Keratinocyte (primary cell): ENCODE results near the gene OR2F1. TPM values are rescaled to one million over a fixed set of nuclear protein-coding genes. Genes with fewer than 3 reads are reported as not detected.

Experiments used
- DNase-seq: peaks from one replicate; pipeline ENCODE4 v3.0.0-alpha.2; 2011; ENCODE audit warnings: low read depth, missing footprints, low spot score
- FAIRE-seq: peaks from 2 replicates; lab custom pipeline; 2011; peaks lifted over from hg19 to GRCh38; lab: Jason Lieb, UNC
- H2AFZ ChIP-seq: 2 replicates; pipeline ENCODE4 v1.6.0; 2012; ENCODE audit warnings: low read length, control low read depth, inconsistent platforms; ENCODE audit not compliant: control insufficient read depth
- H3K27ac ChIP-seq: 2 replicates; pipeline ENCODE4 v1.5.1; 2011; ENCODE audit warnings: low read length; ENCODE audit not compliant: control insufficient read depth, insufficient read depth
- H3K27me3 ChIP-seq: 3 replicates; pipeline ENCODE4 v1.6.0; 2011; ENCODE audit warnings: low read length; ENCODE audit not compliant: control insufficient read depth, insufficient read depth; ENCODE audit errors: extremely low read depth
- H3K36me3 ChIP-seq, 2 experiments: 2 replicates in 1 of 2; 3 replicates in 1 of 2; pipeline ENCODE4 v1.5.1; 2011; ENCODE audit warnings: low read length in 2 of 2, mild to moderate bottlenecking in 1 of 2; ENCODE audit not compliant: control insufficient read depth in 2 of 2, insufficient read depth in 2 of 2; ENCODE audit errors: extremely low read depth in 1 of 2
- H3K4me1 ChIP-seq: 3 replicates; pipeline ENCODE4 v1.5.1; 2011; ENCODE audit warnings: low read length; ENCODE audit not compliant: control insufficient read depth, insufficient read depth; ENCODE audit errors: extremely low read depth
- H3K4me2 ChIP-seq: 3 replicates; pipeline ENCODE4 v1.6.0; 2011; ENCODE audit warnings: low read depth, low read length; ENCODE audit not compliant: control insufficient read depth, insufficient read depth; ENCODE audit errors: extremely low read depth
- H3K4me3 ChIP-seq, 3 experiments: fragments of 200-600 bp in 1 of 3; sonication (generic) in 1 of 3; 2 replicates in 2 of 3; 3 replicates in 1 of 3; pipeline ENCODE4 v1.5.1; 2011 to 2016; ENCODE audit warnings: low read length in 3 of 3, mild to moderate bottlenecking in 3 of 3, control low read depth in 2 of 3, inconsistent platforms in 1 of 3, low read depth in 1 of 3, mixed read lengths in 1 of 3, mixed run types in 1 of 3, moderate library complexity in 1 of 3; ENCODE audit not compliant: control insufficient read depth in 2 of 3, insufficient read depth in 2 of 3; ENCODE audit errors: extremely low read depth in 1 of 3
- H3K79me2 ChIP-seq: 2 replicates; pipeline ENCODE4 v1.6.0; 2012; ENCODE audit warnings: low read length; ENCODE audit not compliant: control insufficient read depth, insufficient read depth
- H3K9ac ChIP-seq: 3 replicates; pipeline ENCODE4 v1.6.0; 2011; ENCODE audit warnings: low read length; ENCODE audit not compliant: control insufficient read depth, insufficient read depth; ENCODE audit errors: extremely low read depth
- H3K9me1 ChIP-seq: 3 replicates; pipeline ENCODE4 v1.6.0; 2011; ENCODE audit warnings: low read length; ENCODE audit not compliant: control insufficient read depth, insufficient read depth; ENCODE audit errors: extremely low read depth
- H3K9me3 ChIP-seq: 2 replicates; pipeline ENCODE4 v1.5.1; 2012; ENCODE audit warnings: low read depth, low read length; ENCODE audit not compliant: control insufficient read depth
- H4K20me1 ChIP-seq: 3 replicates; pipeline ENCODE4 v1.6.0; 2011; ENCODE audit warnings: low read length; ENCODE audit not compliant: control insufficient read depth, insufficient read depth; ENCODE audit errors: extremely low read depth
- EZH2 ChIP-seq: IDR thresholded peaks from one replicate; pipeline ENCODE4 v1.6.1; 2012; ENCODE audit warnings: inconsistent platforms, mild to moderate bottlenecking, low read length, moderate library complexity
- dilution Hi-C: fragments of 300-500 bp; cut with MboI; formaldehyde crosslinking; loops from one replicate; pipeline ENCODE4 v1.7.0; 2020; ENCODE audit warnings: low sequenced_read_pairs; ENCODE audit not compliant: extremely low pct_ligation_motif_present
- polyA plus RNA-seq, 5 experiments: library from polyadenylated mRNA; depleted of rRNA in 3 of 5; stranded (reverse) in 3 of 5; stranded (forward) in 1 of 5; unstranded in 1 of 5; fragments of >200 nt; gene quantifications; 1 replicate in 1 of 5; 2 replicates in 3 of 5; 3 replicates in 1 of 5; pipeline versions ENCODE4 v1.2.1 to v1.2.3, GENCODE V29; 2011 to 2012; ENCODE audit warnings: missing spikeins in 2 of 5, low read depth in 1 of 5, low replicate concordance in 1 of 5
- TF ChIP-seq, protein P1 (sequence below), 3 experiments: IDR thresholded peaks in 1 of 3; conservative IDR thresholded peaks in 1 of 3; optimal IDR thresholded peaks in 1 of 3; 2 replicates in 2 of 3; 3 replicates in 1 of 3; pipeline versions ENCODE3 to v1.5.1; 2011; ENCODE audit warnings: low read length in 3 of 3, mild to moderate bottlenecking in 3 of 3, moderate library complexity in 2 of 3, control low read depth in 1 of 3, inconsistent platforms in 1 of 3; ENCODE audit not compliant: insufficient read depth in 2 of 3; ENCODE audit errors: extremely low read depth in 1 of 3

OR2F1 gene
- polyA plus RNA-seq, 1 donor (not counting 4 experiments of a cell fraction or from before 2014, with no cell fraction given) = not detected

DNA sequence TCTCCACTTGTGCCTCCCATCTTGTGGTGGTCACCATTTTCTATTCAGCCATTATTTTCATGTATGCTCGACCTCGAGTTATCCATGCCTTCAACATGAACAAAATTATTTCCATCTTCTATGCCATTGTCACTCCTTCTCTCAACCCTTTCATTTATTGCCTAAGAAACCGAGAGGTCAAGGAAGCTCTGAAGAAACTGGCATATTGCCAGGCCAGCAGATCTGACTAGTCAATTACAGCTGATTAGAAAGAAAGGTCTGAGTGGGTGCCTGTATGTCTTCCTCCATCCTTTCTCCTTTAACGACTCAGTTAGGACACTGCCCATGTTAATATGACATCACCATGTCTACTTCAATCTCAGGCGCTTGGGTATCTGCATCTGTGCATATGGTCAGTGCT lies 50.1 kb downstream of the OR2F1 start:
- Histone ChIP-seq H3K9me3 (no peaks in the 10 kb centered on the region), H4K20me1 (no peaks in the 10 kb centered on the region), H3K9me1 (no peaks in the 10 kb centered on the region), H3K27me3 (no peaks in the 10 kb centered on the region), H3K79me2 (no peaks in the 10 kb centered on the region), H3K36me3 (no peaks in the 10 kb centered on the region), H2AFZ (no peak overlapping the region), H3K4me3 (no peak overlapping the region), H3K27ac (no peak overlapping the region), H3K4me1 (no peaks in the 10 kb centered on the region), H3K4me2 (no peak overlapping the region), H3K9ac (no peak overlapping the region)
- no peak for FAIRE-seq
- TF ChIP-seq EZH2 = no peak
- TF ChIP-seq, protein P1, sequence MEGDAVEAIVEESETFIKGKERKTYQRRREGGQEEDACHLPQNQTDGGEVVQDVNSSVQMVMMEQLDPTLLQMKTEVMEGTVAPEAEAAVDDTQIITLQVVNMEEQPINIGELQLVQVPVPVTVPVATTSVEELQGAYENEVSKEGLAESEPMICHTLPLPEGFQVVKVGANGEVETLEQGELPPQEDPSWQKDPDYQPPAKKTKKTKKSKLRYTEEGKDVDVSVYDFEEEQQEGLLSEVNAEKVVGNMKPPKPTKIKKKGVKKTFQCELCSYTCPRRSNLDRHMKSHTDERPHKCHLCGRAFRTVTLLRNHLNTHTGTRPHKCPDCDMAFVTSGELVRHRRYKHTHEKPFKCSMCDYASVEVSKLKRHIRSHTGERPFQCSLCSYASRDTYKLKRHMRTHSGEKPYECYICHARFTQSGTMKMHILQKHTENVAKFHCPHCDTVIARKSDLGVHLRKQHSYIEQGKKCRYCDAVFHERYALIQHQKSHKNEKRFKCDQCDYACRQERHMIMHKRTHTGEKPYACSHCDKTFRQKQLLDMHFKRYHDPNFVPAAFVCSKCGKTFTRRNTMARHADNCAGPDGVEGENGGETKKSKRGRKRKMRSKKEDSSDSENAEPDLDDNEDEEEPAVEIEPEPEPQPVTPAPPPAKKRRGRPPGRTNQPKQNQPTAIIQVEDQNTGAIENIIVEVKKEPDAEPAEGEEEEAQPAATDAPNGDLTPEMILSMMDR (optimal IDR thresholded peaks at IDR 0.05 in 1 of 3, IDR thresholded peaks at IDR 0.05 in 1 of 3, conservative IDR thresholded peaks at IDR 0.05 in 1 of 3; ENCODE audit: extremely low read depth in 1 of 3, insufficient read depth in 2 of 3, low read length in 3 of 3) = no peak
- dilution Hi-C loops = no loop called here
- no peak for DNase-seq

DNA sequence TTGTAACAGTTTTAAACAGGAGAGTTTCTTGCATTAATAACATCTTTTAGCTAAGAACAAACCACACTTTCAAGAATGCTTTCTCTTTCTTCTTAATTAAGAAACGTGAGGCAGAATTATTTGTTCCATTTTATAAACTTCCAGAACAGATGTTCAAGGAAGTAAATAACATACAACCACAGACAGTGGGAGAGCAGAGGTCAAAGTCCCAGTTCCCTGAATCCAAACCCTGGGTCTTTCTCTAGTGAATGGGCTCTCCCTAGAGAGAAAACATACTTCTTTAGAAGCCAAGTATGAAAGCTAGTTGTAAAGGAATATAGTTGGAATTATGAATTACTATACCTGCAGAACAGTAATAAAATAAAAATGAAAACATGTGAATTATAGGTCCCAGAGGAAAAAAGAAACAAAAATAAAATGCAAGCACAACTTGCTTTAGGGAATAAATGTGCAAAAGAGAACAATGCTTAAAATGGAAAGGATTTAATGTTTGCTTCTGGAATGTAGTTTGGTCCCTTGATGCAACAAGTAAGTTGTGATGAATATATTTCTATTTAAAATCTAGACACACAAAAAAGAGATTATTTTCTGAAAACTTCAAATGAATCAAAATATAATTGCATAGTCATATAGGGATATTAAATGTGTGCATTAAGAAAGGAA lies 51.5 kb downstream of the OR2F1 start:
- FAIRE-seq (no peak), DNase-seq (no peak)
- H3K4me2 ChIP-seq = no peak overlapping the region
- no peaks in the 10 kb centered on the region for H3K9me1 ChIP-seq
- H3K4me1 ChIP-seq = no peaks in the 10 kb centered on the region
- TF ChIP-seq EZH2 = no peak
- TF ChIP-seq, protein P1 (optimal IDR thresholded peaks at IDR 0.05 in 1 of 3, IDR thresholded peaks at IDR 0.05 in 1 of 3, conservative IDR thresholded peaks at IDR 0.05 in 1 of 3; ENCODE audit: extremely low read depth in 1 of 3, insufficient read depth in 2 of 3, low read length in 3 of 3) = no peak
- H3K27me3 ChIP-seq = no peaks in the 10 kb centered on the region
- dilution Hi-C loops = no loop called here
- no peaks in the 10 kb centered on the region for H3K36me3 ChIP-seq
- no peaks in the 10 kb centered on the region for H3K79me2 ChIP-seq
- no peak overlapping the region for H3K27ac ChIP-seq
- no peak overlapping the region for H2AFZ ChIP-seq
- H4K20me1 ChIP-seq = no peaks in the 10 kb centered on the region
- H3K9me3 ChIP-seq = no peaks in the 10 kb centered on the region
- no peak overlapping the region for H3K9ac ChIP-seq
- H3K4me3 ChIP-seq = no peak overlapping the region
